T-cell (primary cell): Measurements from ENCODE around the gene TMEM132C. TPM values are rescaled to one million over a fixed set of nuclear protein-coding genes. Genes with fewer than 3 reads are reported as not detected.

ENCODE experiments used
- ATAC-seq, 4 experiments: fragments of 200-7000 bp in 3 of 4; fragments of 150-1000 bp in 1 of 4; cut with Tn5 transposase; replicated peaks in 1 of 4; 1 replicate in 3 of 4; 2 replicates in 1 of 4; pipeline ENCODE4 v1.10.0; 2021; ENCODE audit warnings: moderate library complexity in 3 of 4, mild to moderate bottlenecking in 2 of 4, moderate number of reproducible peaks in 1 of 4
- CTCF ChIA-PET, 2 donors: fragments of 300-600 bp; sonication (Branson Sonifier 250); formaldehyde crosslinking; loops; one replicate each; lab custom pipeline; 2022; ENCODE audit warnings: antibody characterized with exemption in 2 of 2; lab: Charles Lee
- POLR2A ChIA-PET, 2 donors: fragments of 300-600 bp; sonication (Branson Sonifier 250); formaldehyde crosslinking; loops; one replicate each; lab custom pipeline; 2022; ENCODE audit warnings: antibody characterized with exemption in 2 of 2; lab: Charles Lee
- DNase-seq, 35 experiments: peaks; one replicate each; pipeline versions ENCODE4 v3.0.0 to v3.0.0-alpha.2; 2013 to 2023
- H3K27ac ChIP-seq: one replicate; pipeline ENCODE4 v1.5.1; 2013; ENCODE audit warnings: low read length
- H3K27me3 ChIP-seq, 2 experiments: replicated peaks in 1 of 2; 1 replicate in 1 of 2; 2 replicates in 1 of 2; pipeline versions ENCODE4 v1.6.1 to v1.7.0; 2013; ENCODE audit warnings: low read length in 1 of 2, mixed read lengths in 1 of 2; ENCODE audit not compliant: control insufficient read depth in 2 of 2, insufficient read depth in 2 of 2; ENCODE audit errors: extremely low read depth in 1 of 2
- H3K36me3 ChIP-seq, 2 donors: 1 replicate in 1 of 2; 2 replicates in 1 of 2; pipeline versions ENCODE4 v1.6.1 to v1.7.0; 2013; ENCODE audit warnings: low read length in 1 of 2; ENCODE audit not compliant: control insufficient read depth in 2 of 2, insufficient read depth in 1 of 2; ENCODE audit errors: extremely low read depth in 1 of 2
- H3K4me1 ChIP-seq, 2 experiments: 1 replicate in 1 of 2; 2 replicates in 1 of 2; pipeline versions ENCODE4 v1.6.1 to v1.7.0; 2013; ENCODE audit warnings: low read length in 2 of 2, mixed read lengths in 1 of 2; ENCODE audit not compliant: insufficient read depth in 2 of 2, control insufficient read depth in 1 of 2; ENCODE audit errors: extremely low read depth in 1 of 2
- H3K4me3 ChIP-seq, 2 donors: 1 replicate in 1 of 2; 2 replicates in 1 of 2; pipeline versions ENCODE4 v1.5.1 to v1.7.0; 2013; ENCODE audit warnings: mild to moderate bottlenecking in 2 of 2, low read length in 1 of 2, moderate library complexity in 1 of 2; ENCODE audit not compliant: control insufficient read depth in 1 of 2; ENCODE audit errors: extremely low read depth in 1 of 2
- H3K9me3 ChIP-seq: 2 replicates; pipeline ENCODE4 v1.7.0; 2013
- H3K27ac Mint-ChIP-seq, 2 donors: one replicate each; pipeline ENCODE4 v1.8.0; 2020 to 2021; ENCODE audit warnings: mild to moderate bottlenecking in 2 of 2, mixed read lengths in 2 of 2
- H3K27me3 Mint-ChIP-seq, 2 donors: one replicate each; pipeline ENCODE4 v1.8.0; 2021 to 2022; ENCODE audit warnings: mixed read lengths in 2 of 2
- H3K36me3 Mint-ChIP-seq: one replicate; pipeline ENCODE4 v1.8.0; 2021; ENCODE audit warnings: mixed read lengths
- H3K4me1 Mint-ChIP-seq, 3 donors: one replicate each; pipeline ENCODE4 v1.8.0; 2020 to 2022; ENCODE audit warnings: mixed read lengths in 3 of 3, mild to moderate bottlenecking in 1 of 3
- H3K4me3 Mint-ChIP-seq, 3 donors: one replicate each; pipeline ENCODE4 v1.8.0; 2020 to 2022; ENCODE audit warnings: mild to moderate bottlenecking in 3 of 3, mixed read lengths in 3 of 3, moderate library complexity in 3 of 3
- H3K9me3 Mint-ChIP-seq, 3 donors: one replicate each; pipeline ENCODE4 v1.8.0; 2020 to 2022; ENCODE audit warnings: mixed read lengths in 3 of 3
- WGBS: methylation state at CpG from one replicate; pipeline ENCODE4 v1.1.5; 2013; ENCODE audit warnings: missing lambda C conversion rate; ENCODE audit not compliant: insufficient coverage; 5-methylcytosine and 5-hydroxymethylcytosine counted together
- total RNA-seq, 35 experiments: library from RNA in 6 of 35; stranded (reverse) in 6 of 35; fragments of 120-200 nt in 1 of 35; gene quantifications; one replicate each; pipeline versions ENCODE4 v1.2.1 to v1.2.4 and lab custom pipeline; 2013 to 2026

TMEM132C gene
- total RNA-seq, 5 donors from 2014 or later (not counting 1 experiment from before 2014, with no cell fraction given): 0.07 TPM; not detected in 4

DNA sequence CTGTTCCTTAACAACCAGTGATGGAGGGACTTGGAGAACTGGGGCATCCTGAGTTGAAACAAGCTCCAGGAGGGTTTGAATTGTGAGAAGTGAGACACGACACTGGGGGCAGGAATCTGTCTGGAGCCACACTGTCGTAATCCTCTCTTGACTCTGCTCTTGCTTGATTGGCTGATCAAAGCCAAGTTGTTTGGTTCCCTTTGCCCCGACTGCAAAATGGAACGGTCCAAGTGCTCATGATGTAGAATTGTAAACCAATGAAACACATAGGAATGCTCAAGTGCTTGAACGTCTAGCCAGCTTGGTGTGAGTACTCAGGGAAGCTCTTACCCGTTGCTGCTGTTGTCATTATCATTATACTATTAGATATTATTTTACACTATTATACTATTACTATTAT, 98.1 kb downstream of the TMEM132C start:
- Mint-ChIP-seq H3K4me1 (peaks cover 0 to 4% (median 0%) of the 10 kb centered on the region in 3 donors), H3K9me3 (peaks cover 0 to 3% (median 0%) of the 10 kb centered on the region in 3 donors), H3K36me3 (no peaks in the 10 kb centered on the region), H3K27me3 (peaks cover 13 to 25% of the 10 kb centered on the region in 2 donors), H3K4me3 (no peak overlapping the region), H3K27ac (no peak overlapping the region)
- Histone ChIP-seq H3K27me3 (peaks cover 0 to 22% of the 10 kb centered on the region in 2 experiments), H3K9me3 (no peaks in the 10 kb centered on the region), H3K4me1 (peaks cover 0 to 5% of the 10 kb centered on the region in 2 experiments), H3K4me3 (no peak overlapping the region), H3K27ac (no peak overlapping the region), H3K36me3 (no peaks in the 10 kb centered on the region)
- ChIA-PET CTCF (no interaction called here), POLR2A (no interaction called here)
- WGBS: 25% methylated on average over 3 of the region's 6 CpGs
- ATAC-seq (no peak), DNase-seq (no peak)

- H3K36me3 ChIP-seq: no peaks in the 10 kb centered on the region
- no peaks in the 10 kb centered on the region for H3K9me3 ChIP-seq
- no peak for ATAC-seq
- H3K4me3 ChIP-seq: no peak overlapping the region
- H3K27me3 Mint-ChIP-seq: peaks cover 13 to 25% of the 10 kb centered on the region in 2 donors
- H3K27me3 ChIP-seq: peaks cover 0 to 22% of the 10 kb centered on the region in 2 experiments
- ChIA-PET CTCF (no interaction called here), POLR2A (no interaction called here)
- 6% methylated on average over 18 of the region's 26 CpGs for WGBS
- no peaks in the 10 kb centered on the region for H3K36me3 Mint-ChIP-seq
- H3K9me3 Mint-ChIP-seq: peaks cover 0 to 3% (median 0%) of the 10 kb centered on the region in 3 donors
- H3K4me1 ChIP-seq: peaks cover 0 to 5% of the 10 kb centered on the region in 2 experiments
- H3K27ac Mint-ChIP-seq: no peak overlapping the region
- H3K4me3 Mint-ChIP-seq: no peak overlapping the region
- no peak for DNase-seq
- no peak overlapping the region for H3K27ac ChIP-seq
- H3K4me1 Mint-ChIP-seq: peaks cover 0 to 4% (median 0%) of the 10 kb centered on the region in 3 donors
Observed at GRCh38 chr12:128365651-128366231, 98.8 kb downstream of the TMEM132C start.

DNA sequence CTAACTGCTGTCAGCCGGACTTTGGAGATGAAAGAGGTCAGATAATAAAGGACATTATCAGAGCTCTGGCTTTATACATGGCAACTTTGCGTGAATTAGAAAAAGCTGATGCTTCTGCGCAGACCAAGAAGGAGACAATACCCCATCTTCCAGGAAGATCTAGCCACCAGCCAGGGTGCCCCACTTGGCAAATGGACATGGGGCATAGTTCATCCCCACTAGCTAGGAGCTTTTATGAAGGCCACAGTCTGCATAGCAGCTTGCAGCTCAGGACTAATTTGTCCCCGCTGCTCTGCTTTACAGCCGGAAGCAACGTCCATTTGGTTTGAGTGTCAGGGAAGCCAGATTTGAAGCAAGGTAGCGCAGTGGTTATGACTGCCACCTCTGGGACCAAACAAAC, 101.0 kb downstream of the TMEM132C start:
- no peak for ATAC-seq
- Mint-ChIP-seq H3K36me3 (no peaks in the 10 kb centered on the region), H3K4me3 (no peak overlapping the region), H3K27me3 (peaks cover 13 to 25% of the 10 kb centered on the region in 2 donors), H3K4me1 (peaks cover 0 to 4% (median 0%) of the 10 kb centered on the region in 3 donors), H3K9me3 (peaks cover 0 to 3% (median 0%) of the 10 kb centered on the region in 3 donors), H3K27ac (no peak overlapping the region)
- Histone ChIP-seq H3K27me3 (peaks cover 0 to 22% of the 10 kb centered on the region in 2 experiments), H3K36me3 (no peaks in the 10 kb centered on the region), H3K4me3 (no peak overlapping the region), H3K9me3 (no peaks in the 10 kb centered on the region), H3K27ac (no peak overlapping the region), H3K4me1 (peaks cover 0 to 5% of the 10 kb centered on the region in 2 experiments)
- ChIA-PET POLR2A (no interaction called here), CTCF (no interaction called here)
- no peak for DNase-seq
- WGBS: 81% methylated on average over 7 of the region's 7 CpGs

- Histone ChIP-seq H3K9me3 (no peaks in the 10 kb centered on the region), H3K4me1 (no peaks in the 10 kb centered on the region), H3K27ac (no peak overlapping the region), H3K4me3 (no peak overlapping the region), H3K36me3 (no peaks in the 10 kb centered on the region), H3K27me3 (peaks cover 0 to 9% of the 10 kb centered on the region in 2 experiments)
- H3K9me3 Mint-ChIP-seq: peaks cover 3 to 10% (median 8%) of the 10 kb centered on the region in 3 donors
- DNase-seq: no peak
- H3K27ac Mint-ChIP-seq: no peak overlapping the region
- no peaks in the 10 kb centered on the region for H3K36me3 Mint-ChIP-seq
- WGBS: 75% methylated on average over 2 of the region's 12 CpGs
- H3K4me1 Mint-ChIP-seq: no peaks in the 10 kb centered on the region
- ATAC-seq: no peak
- no peak overlapping the region for H3K4me3 Mint-ChIP-seq
- ChIA-PET POLR2A (interaction anchor here in 1 of 2 donors (0.7 kb wide), 1 partner anchor 1187 kb away, joined by 4 read pairs; no protein-coding TSS in a partner anchor), CTCF (no interaction called here)
- peaks cover 4 to 5% of the 10 kb centered on the region in 2 donors for H3K27me3 Mint-ChIP-seq
Observed at GRCh38 chr12:128381541-128381940, 114.6 kb downstream of the TMEM132C start.

- H3K27me3 ChIP-seq: peaks cover 0 to 9% of the 10 kb centered on the region in 2 experiments
- WGBS: 78% methylated on average over 3 of the region's 10 CpGs
Observed at GRCh38 chr12:128381946-128382345, 115.0 kb downstream of the TMEM132C start.

GRCh38 chr12:128382946-128383345, 116.0 kb downstream of the TMEM132C start:
- H3K4me1 ChIP-seq: peaks cover 0 to 2% of the 10 kb centered on the region in 2 experiments
- H3K27ac Mint-ChIP-seq: no peak overlapping the region
- H3K36me3 Mint-ChIP-seq: no peaks in the 10 kb centered on the region
- no peaks in the 10 kb centered on the region for H3K9me3 ChIP-seq
- H3K4me3 Mint-ChIP-seq: no peak overlapping the region
- WGBS: 92% methylated on average over 7 of the region's 7 CpGs
- no peak overlapping the region for H3K4me3 ChIP-seq
- H3K9me3 Mint-ChIP-seq: peaks cover 3 to 10% (median 4%) of the 10 kb centered on the region in 3 donors
- H3K27ac ChIP-seq: no peak overlapping the region
- ChIA-PET POLR2A (no interaction called here), CTCF (no interaction called here)
- H3K27me3 Mint-ChIP-seq: peaks cover 4 to 5% of the 10 kb centered on the region in 2 donors
- no peaks in the 10 kb centered on the region for H3K4me1 Mint-ChIP-seq
- ATAC-seq (no peak), DNase-seq (no peak)
- no peaks in the 10 kb centered on the region for H3K36me3 ChIP-seq
- peaks cover 0 to 14% of the 10 kb centered on the region in 2 experiments for H3K27me3 ChIP-seq

More at GRCh38 chr12:128381946-128382345, 115.0 kb downstream of the TMEM132C start:
- ChIA-PET CTCF (no interaction called here), POLR2A (interaction anchor here in 1 of 2 donors (0.7 kb wide), 1 partner anchor 1186 kb away, joined by 4 read pairs; no protein-coding TSS in a partner anchor)
- H3K4me3 Mint-ChIP-seq: no peak overlapping the region
- DNase-seq: no peak
- Histone ChIP-seq H3K27ac (no peak overlapping the region), H3K9me3 (no peaks in the 10 kb centered on the region), H3K36me3 (no peaks in the 10 kb centered on the region), H3K4me1 (no peaks in the 10 kb centered on the region), H3K4me3 (no peak overlapping the region)
- peaks cover 3 to 10% (median 8%) of the 10 kb centered on the region in 3 donors for H3K9me3 Mint-ChIP-seq
- H3K4me1 Mint-ChIP-seq: no peaks in the 10 kb centered on the region
- ATAC-seq: no peak
- peaks cover 4 to 5% of the 10 kb centered on the region in 2 donors for H3K27me3 Mint-ChIP-seq
- no peak overlapping the region for H3K27ac Mint-ChIP-seq
- no peaks in the 10 kb centered on the region for H3K36me3 Mint-ChIP-seq
